GM18861 (cell line): ENCODE results near the gene ADGRV1.

Source experiments
- ATAC-seq: cut with Tn5 transposase; IDR thresholded peaks from one replicate; pipeline ENCODE4 v1.9.1; 2021; ENCODE audit not compliant: unreplicated experiment

ADGRV1 gene

DNA sequence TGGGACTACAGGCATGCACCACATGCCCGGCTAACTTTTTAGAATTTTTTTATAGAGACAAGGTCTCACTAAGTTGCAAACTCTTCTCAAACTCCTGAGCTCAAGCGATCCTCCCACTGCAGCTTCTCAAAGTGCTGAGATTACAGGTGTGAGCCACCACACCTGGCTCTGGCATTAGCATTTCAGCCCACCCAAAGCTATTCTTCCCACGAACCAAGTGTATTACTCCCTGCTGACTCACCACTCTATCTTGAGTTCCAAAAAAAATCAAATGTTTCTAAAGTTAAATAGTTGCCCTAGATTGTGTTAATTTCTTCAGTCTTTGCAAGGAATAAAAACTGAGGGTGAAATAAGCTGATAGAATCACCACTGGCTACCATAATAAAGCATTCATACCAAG lies 619.0 kb downstream of the ADGRV1 start:
- no peak for ATAC-seq

DNA sequence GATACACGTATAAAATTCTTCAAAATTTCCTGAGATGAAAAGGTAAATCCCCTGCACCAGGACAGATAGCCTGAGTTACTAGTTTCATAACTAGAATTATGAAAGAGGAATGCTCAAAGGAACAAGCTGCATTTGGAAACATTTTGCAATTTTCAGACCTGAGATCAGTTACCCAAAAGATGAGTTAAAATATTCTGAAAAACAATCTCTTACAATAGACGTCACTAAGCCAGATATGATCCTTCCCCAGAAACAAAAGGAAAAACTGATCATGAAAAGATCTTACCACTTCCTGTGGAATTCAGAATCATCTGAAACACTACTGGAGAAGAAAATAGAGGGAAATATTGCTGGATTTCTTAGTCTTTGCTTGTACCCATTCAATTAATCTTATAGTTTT lies 619.9 kb downstream of the ADGRV1 start:
- ATAC-seq = no peak

DNA sequence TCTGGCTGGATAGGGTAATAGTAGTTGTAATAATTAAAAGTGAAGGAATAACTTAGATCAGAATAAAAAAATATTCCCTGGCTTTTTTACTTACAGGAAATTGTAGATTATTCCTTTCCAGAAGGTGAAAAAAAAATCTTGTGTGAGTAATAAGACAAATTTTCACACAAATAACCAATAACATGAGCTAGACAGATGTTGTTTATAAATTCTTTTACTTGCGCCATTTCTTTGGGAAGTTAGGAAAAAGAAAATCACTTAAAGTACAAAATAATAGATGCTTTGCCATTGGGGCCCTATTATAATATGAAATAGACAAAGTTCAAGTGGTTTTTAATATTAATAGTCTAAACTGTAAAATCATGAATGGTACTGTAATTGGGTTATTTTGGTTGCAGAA lies 620.4 kb downstream of the ADGRV1 start:
- no peak for ATAC-seq

DNA sequence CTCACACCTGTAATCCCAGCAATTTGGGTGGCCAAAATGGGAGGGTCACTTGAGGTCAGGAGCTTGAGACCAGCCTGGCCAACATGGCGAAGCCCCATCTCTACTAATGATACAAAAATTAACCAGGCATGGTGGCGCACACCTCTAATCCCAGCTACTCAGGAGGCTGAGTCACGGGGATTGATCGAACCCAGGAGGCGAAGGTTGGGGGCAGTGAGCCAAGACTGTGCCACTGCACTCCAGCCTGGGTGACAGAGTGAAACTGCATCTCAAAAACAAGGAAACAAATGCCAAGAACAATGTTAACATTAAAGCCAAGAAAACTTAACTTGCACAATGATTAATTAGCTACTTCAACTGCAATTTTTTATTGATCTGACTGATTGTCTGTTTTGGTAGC lies 621.9 kb downstream of the ADGRV1 start:
- no peak for ATAC-seq

DNA sequence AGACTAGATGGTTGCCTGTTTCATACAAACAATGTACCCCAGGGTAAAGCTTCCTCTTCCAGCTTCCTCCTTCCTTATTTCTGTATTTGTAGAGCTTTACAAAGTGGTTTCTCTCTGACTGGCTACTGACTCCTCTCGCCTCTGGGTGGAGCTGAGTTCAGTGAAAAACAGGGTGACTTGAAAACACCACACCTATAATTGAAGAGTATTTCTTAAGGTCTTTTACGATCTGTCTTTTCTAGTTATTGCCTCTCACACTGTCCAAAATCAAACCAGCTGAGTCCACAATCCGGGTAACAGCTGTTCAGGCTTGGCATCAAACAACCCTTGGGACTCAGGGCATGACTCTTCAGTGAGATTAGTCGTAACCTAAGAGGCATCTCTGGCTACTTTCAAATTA lies 624.2 kb downstream of the ADGRV1 start:
- peak; percentile 74 for ATAC-seq

DNA sequence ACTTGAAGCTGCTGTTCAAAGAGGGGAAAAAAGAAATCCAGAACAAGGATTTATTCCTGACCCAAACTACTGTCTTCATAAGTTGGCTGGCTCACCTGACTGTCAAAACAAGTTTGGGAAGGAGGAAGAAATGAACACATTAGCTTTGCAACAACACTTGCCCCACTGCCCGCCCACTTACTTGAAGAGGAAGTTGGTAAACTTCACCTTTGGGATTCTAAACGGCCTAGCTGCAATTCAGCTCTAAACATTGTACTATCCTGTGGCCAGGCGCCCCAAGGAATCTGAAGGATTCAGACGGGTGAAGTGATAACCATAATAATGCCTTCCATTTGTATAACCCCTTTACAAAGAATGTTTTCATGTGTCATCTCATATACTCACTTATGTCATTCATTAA lies 625.1 kb downstream of the ADGRV1 start:
- no peak for ATAC-seq

DNA sequence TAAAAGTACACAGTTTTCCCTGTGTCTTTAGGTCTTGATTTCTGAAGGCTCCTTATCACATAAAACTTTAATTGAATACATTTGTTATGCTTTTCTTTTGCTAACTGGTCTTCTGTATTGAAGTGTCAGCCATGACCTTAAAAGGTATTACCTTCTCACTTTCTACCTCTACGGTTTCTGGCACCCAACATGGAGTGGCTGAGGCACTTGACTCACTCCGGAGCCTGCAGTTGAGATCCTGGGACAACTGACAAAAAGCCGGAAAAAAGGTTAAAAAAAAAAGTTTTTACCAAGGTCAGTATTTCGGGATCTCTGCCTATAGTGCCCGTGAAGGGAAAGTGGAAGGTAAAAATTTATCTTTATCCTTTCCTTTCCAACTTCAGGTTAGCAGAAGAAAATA lies 627.5 kb downstream of the ADGRV1 start:
- no peak for ATAC-seq

DNA sequence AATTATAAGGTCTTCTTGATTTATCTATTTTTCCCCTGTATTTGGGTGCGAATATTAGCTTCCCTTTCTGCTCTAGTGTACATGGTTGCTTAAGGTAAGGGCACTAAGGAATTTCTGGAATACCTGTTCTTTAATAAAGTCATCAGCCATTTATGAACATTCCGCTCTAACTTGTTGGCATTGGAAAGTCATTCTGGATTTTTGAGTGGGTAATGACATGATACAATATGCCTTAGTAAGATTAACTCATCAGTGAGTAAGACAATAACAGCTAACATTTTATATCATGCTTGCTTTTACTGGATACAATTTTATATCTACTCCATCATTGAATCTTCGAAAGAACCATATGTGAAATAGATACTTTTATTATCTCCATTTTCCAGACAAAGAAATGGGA lies 628.4 kb downstream of the ADGRV1 start:
- no peak for ATAC-seq

DNA sequence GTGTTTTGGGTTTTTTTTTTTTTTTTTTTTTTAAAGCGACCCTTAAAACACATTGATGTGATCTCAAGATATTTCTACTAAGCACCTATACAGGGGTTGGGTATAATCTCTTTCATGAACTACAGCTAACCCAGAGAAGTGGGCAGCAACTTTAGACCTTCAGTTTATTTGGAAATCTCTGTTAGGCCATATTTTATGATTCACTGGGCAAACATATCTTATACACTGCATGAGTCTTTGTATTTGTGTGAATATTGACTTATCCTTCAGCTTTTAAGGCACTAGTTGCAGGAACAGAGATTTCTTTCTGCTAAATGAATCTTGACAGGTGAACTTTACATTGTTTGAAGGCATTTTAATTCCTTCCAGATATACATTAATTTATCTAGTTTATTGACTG lies 630.2 kb downstream of the ADGRV1 start:
- ATAC-seq = no peak

DNA sequence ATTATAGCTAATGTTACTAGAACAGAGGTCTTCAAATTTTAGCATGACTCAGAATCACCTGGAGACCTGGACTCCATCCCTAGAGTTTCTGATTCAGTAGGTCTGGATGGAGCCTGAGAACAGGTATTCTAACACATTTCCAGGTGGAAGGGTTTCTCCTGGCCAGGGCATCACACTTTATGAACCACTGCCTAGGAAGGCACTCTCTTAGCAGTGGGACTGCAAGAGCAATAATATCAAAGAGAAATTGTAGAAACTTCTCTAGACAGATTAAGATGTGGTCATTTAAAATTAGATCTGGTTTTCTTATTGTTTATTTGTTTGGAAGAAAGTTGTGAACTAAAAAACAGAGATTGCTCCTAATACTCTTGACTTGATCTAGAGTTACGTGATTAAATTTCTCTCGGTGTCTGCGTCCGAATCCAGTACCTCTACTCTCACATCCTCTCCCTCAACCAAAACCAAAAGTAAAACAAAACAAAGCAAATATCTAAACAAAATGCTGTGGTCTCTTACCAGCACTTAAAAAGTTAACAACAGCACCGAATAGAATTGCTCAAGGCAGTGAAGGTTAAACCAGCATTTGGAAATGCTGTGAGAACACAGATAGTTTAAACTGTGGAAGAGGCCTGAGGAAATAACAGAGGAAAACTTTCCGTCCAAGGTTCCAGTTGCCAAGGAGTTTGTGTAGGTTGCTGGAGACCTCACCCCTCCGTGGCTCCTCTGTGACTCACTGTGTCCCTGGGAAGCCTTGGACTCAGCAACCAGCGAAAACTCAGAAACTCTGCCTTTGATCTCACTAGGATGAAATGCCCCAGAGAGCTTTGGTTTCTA lies 631.1 kb downstream of the ADGRV1 start:
- no peak for ATAC-seq

DNA sequence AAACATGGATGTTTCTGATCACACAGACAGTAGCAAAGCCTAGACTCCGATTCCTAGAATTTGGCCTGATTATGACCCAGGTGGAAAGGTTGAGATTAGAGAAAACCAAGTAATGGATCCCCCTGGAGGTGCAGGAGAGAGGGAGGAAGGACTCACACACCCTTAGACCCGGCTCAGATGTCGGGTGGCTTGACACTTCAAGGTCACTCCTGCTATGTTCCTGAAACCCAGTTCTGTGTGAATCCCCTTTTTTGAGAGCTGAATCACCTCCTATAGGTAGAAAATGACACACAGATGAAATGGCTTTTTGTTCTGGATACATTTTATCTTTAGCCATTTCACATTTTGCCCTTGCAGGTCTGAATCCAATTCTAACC lies 631.7 kb downstream of the ADGRV1 start:
- no peak for ATAC-seq

DNA sequence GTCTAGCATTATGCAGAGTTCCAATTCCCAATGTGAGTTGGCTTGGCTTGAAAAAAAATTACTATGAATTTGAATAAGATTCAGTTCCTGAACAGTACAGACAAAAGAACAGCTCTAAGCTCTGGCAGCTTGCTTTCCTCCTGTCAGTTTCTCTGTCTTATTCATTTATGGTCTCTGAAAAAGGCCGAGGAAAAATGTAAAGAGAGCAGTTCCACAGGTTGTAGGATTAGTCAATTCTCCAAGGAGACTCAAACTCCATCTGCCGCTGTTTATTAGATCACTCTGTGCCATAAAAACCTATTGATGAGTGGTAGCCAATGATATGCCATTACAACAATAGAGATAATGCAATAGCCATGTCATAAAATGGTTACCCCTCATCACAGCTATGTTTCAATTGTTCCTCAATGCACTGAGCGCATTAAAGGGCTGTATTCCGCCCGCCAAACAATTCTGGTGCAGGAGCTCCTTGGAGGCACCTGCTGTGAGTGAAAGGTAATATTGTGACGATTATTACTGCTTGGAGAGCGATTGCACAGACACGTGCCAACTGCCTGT lies 636.3 kb downstream of the ADGRV1 start:
- ATAC-seq = no peak

DNA sequence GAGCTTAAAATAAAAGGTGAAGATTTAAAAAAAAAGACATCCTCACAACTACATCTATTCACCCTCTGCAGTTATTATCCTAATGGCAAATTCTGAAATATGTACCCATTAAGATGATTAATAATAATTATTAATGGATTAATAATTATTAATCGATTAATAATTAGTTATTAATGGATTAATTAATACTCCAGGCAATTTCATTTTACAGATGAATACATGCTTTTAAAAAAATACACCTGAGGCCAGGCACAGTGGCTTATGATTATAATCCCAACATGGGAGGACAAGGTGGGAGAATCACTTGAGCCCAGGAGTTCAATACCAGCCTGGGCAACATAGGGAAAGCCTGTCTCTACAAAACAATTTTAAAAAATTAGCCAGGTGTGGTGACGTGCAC lies 642.1 kb downstream of the ADGRV1 start:
- no peak for ATAC-seq

DNA sequence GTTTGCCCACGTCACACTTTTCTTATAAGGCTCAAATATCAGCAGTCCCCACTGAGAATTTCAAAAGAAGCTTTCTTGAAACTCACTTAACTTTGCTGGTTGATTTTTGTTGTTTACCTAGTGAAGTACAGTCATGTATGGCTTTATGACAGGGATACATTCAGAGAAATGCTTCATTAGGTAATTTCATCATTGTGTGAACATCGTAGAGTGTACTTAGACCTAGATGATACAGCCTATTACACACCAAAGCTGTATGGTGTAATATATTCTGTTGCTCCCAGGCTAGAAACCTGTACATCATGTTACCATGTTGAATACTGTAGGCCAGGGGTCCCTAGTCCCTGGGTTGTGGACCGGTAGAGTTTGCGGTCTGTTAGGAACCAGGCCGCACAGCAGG lies 647.5 kb downstream of the ADGRV1 start:
- no peak for ATAC-seq

DNA sequence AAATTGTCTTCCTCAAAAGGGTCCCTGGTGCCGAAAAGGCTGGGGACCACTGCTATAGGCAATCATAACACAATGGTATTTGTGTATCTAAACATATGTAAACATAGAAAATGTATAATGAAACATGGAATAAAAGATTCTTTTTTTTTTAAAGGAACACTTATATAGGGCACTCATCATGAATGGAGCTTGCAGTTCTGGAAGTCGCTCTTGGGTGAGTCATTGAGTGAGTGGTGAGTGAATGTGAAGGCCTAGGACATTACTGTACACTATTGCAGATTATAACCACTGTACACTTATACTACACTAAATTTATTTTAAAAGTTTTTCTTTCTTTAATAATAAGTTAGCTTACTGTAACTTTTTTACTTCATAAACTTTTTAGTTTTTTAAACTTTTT lies 648.1 kb downstream of the ADGRV1 start:
- ATAC-seq = no peak

DNA sequence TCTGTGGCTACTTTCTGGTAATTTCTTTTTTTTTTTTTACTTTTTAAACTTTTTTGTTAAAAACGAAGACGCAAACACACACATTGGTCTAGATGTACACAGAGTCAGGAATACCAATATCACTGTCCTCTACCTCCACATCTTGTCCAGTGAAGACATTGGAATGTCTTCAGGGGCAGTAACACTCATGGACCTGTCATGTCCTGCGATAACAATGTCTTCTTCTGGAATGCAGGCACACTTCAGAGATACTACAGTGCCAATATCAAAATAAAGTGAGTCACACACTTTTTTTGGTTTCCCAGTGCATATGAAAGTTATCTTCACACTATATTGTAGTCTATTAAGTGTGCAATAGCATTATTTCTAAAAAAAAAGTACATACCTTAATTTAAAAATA lies 648.7 kb downstream of the ADGRV1 start:
- no peak for ATAC-seq

DNA sequence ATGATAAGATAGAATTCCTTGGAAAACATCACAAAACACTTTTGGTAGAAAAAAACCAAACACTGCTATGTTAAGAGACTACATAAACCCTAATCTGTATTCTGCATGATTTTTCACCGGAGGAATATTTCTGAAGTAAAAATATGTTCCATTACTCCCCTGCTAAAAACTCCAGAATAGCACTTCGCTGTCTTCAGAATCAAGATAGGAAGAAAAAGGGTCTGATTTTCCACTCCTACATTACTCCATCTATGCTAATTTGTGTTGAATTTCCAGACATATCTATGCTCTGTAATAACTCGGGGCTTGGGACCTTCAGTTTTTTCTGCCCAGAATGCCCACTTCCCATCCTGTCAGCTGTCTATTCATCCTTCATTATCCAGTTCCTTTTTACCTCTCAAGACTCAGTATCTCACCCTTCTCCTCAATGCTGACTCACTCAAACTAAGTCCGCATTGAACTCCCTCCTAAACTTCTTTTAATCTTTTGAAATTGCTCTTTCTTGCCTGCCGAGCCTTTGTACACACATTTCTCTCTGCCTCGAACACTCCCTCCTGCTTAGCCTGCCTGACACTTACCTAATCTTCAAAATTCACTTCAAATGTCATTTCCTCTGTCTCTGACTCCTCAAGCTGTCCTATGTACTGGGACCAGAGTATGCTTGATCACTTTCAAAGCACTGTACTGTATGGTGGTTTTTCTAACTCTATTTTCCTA lies 653.6 kb downstream of the ADGRV1 start:
- no peak for ATAC-seq

DNA sequence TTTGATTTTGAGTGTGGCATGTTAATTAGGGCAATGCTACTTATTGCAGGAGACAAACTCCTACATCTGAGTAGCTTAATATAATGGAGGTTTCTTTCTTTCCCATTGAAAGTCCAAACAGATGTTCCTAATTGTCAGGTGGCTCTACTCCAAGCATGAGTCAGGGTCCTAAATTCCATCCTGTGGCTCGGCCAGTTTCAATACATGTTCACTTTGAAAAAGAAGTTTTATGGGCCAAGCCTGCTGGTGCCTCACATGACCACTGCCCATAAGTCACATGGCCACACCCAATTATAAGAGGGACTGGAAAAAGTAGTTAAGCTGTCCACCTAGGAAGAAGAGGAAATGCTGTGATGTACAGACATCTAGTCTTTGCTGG lies 654.1 kb downstream of the ADGRV1 start:
- no peak for ATAC-seq
